Measurements from ENCODE around the gene TEX11.

GRCh38 chrX:70505451-70505841 is 403.1 kb downstream of the TEX11 start:
- TF ChIP-seq POLR2A (IDR thresholded peaks at IDR 0.05) (no peak), CTCF (IDR thresholded peaks at IDR 0.05) (no peak)

Measured in lower leg skin (tissue), 3 donors.